ENCODE measurements around the gene CTSL.

CTSL gene

DNA sequence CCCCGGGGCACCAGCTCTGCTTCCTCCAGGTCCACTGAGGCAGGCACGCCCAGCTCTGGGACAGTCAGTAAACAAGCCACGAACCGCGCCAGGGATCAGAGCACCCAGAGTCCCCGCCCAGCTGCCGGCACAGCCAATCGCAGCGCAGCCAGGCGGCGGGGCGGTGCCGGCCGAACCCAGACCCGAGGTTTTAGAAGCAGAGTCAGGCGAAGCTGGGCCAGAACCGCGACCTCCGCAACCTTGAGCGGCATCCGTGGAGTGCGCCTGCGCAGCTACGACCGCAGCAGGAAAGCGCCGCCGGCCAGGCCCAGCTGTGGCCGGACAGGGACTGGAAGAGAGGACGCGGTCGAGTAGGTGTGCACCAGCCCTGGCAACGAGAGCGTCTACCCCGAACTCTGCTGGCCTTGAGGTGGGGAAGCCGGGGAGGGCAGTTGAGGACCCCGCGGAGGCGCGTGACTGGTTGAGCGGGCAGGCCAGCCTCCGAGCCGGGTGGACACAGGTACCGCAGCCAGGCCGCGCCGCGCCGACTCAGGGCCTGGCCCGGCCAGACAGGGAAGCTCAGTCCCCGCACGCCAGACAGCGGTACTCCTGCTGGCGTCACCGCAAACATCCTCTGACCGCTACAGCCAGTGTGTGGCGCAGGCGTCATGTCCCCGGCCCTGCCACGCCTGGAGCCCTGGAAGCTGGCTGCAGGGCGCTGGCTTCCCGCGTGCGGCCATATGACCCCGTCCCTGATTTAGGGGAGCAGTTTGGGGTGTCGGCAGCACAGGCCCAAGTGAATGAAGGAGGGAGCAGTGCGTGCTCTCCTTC is at the start of gene CTSL:
Gene CTSL (plus strand): TSS at position 220 of the 810 bp plus-strand sequence. CDS start 1,485 bp downstream, outside the sequence.
- H3K9me3 ChIP-seq (ENCODE audit: low read length): no peaks in the 10 kb centered on the region
- peaks cover 26% of the 10 kb centered on the region for H3K4me1 ChIP-seq (ENCODE audit: insufficient read depth, low read length)
- H3K27me3 ChIP-seq (ENCODE audit: control insufficient read depth in 1 of 2, insufficient read depth in 2 of 2, low read length in 2 of 2): no peaks in the 10 kb centered on the region
- H3K4me3 ChIP-seq (ENCODE audit: low read depth in 1 of 2, low read length in 2 of 2): peak within 1 kb of the TSS; percentile 61 to 71
- H3K9ac ChIP-seq (ENCODE audit: low read length): peak within 1 kb of the TSS; percentile 77
- H3K36me3 ChIP-seq (ENCODE audit: insufficient read depth, low read length): peaks cover 40% of the 10 kb centered on the region
- peak within 1 kb of the TSS; percentile 85 for H3K27ac ChIP-seq (ENCODE audit: low read depth, low read length)

GRCh38 chr9:87676976-87677775 is 48.7 kb upstream of the CTSL start:
- Histone ChIP-seq H3K4me3 (ENCODE audit: low read depth in 1 of 2, low read length in 2 of 2) (no peak overlapping the region), H3K27ac (ENCODE audit: low read depth, low read length) (no peak overlapping the region), H3K9me3 (ENCODE audit: low read length) (no peaks in the 10 kb centered on the region), H3K9ac (ENCODE audit: low read length) (no peak overlapping the region), H3K36me3 (ENCODE audit: insufficient read depth, low read length) (peaks cover 22% of the 10 kb centered on the region), H3K27me3 (ENCODE audit: control insufficient read depth in 1 of 2, insufficient read depth in 2 of 2, low read length in 2 of 2) (no peaks in the 10 kb centered on the region), H3K4me1 (ENCODE audit: insufficient read depth, low read length) (peaks cover 17% of the 10 kb centered on the region)

- H3K36me3 ChIP-seq (ENCODE audit: insufficient read depth, low read length): peaks cover 27% of the 10 kb centered on the region
- H3K9ac ChIP-seq (ENCODE audit: low read length): no peak overlapping the region
- no peak overlapping the region for H3K27ac ChIP-seq (ENCODE audit: low read depth, low read length)
- H3K9me3 ChIP-seq (ENCODE audit: low read length): no peaks in the 10 kb centered on the region
- peaks cover 17% of the 10 kb centered on the region for H3K4me1 ChIP-seq (ENCODE audit: insufficient read depth, low read length)
- no peaks in the 10 kb centered on the region for H3K27me3 ChIP-seq (ENCODE audit: control insufficient read depth in 1 of 2, insufficient read depth in 2 of 2, low read length in 2 of 2)
- H3K4me3 ChIP-seq (ENCODE audit: low read depth in 1 of 2, low read length in 2 of 2): no peak overlapping the region
Observed at GRCh38 chr9:87677776-87678587, 47.9 kb upstream of the CTSL start.

DNA sequence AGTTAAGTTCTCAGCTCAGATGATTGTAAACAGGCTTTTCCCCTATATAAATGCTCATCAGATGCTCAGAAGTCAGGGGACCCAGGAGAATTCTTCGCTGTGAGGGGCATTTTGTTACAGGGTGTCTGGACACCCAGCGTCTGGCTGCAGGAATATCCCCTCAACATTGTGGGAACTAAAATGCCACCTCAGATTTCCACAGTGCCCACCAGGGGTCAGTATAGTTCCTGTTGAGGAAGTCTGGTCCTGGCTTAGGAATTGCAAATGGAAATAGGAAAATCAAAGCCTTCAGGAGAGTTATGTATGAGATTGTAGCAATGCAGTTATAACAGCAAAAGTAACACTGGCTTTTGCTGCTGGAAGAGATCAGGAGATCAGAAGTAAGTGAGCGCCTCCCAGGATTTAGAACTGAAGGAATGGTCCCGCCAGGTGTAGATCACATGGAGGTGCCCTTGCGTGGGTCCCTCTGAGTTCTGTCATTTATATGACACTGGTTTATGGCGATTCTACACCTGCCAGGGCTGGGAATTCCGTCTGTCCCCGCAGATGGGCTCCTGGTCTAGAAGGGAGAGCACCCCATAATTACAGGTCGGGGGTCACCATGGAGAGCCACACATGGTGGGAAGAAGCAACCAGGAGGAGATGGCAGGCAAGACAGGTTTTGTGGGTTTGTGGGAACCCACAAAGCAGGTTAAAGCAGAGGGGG is 47.1 kb upstream of the CTSL start:
- Histone ChIP-seq H3K9me3 (ENCODE audit: low read length) (no peaks in the 10 kb centered on the region), H3K27ac (ENCODE audit: low read depth, low read length) (no peak overlapping the region), H3K4me1 (ENCODE audit: insufficient read depth, low read length) (peaks cover 17% of the 10 kb centered on the region), H3K36me3 (ENCODE audit: insufficient read depth, low read length) (peaks cover 27% of the 10 kb centered on the region), H3K4me3 (ENCODE audit: low read depth in 1 of 2, low read length in 2 of 2) (no peak overlapping the region), H3K9ac (ENCODE audit: low read length) (no peak overlapping the region), H3K27me3 (ENCODE audit: control insufficient read depth in 1 of 2, insufficient read depth in 2 of 2, low read length in 2 of 2) (no peaks in the 10 kb centered on the region)

DNA sequence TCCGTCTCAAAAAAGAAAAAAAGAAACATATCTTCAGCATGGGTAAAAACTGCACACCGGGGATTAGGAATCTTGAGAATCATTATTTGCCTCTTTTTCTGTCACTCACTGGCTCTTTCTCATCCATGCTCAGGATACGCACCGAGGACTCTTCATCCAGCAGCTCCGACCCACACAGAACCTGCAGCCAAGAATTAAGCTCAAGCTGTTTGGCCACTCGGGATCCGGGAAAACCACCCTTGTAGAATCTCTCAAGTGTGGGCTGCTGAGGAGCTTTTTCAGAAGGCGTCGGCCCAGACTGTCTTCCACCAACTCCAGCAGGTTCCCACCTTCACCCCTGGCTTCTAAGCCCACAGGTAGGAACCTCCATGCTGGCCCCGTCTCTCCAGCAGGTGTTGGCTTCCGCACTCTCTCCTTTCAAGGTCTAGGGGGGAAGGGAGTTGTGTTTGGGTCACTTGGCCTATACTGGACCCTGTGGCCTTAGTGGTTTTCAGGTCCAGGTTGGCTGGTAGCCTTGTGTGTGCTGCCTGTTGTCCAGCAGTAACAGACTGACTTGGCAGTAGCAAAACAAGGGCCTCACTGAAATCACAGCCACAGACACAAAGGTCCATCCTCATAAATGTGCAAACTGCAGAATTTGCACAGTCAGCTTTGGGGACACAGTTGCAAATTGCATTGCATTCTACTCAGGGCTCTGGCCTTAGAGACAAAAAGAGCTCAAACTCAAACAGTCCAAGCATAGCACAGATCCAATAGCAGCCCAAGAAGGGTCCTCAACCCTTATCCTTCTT is 44.5 kb upstream of the CTSL start:
- no peak overlapping the region for H3K9ac ChIP-seq (ENCODE audit: low read length)
- H3K36me3 ChIP-seq (ENCODE audit: insufficient read depth, low read length): peaks cover 21% of the 10 kb centered on the region

GRCh38 chr9:87682085-87682484 is 43.8 kb upstream of the CTSL start:
- Histone ChIP-seq H3K4me3 (ENCODE audit: low read depth in 1 of 2, low read length in 2 of 2) (no peak overlapping the region), H3K4me1 (ENCODE audit: insufficient read depth, low read length) (peaks cover 38% of the 10 kb centered on the region), H3K9ac (ENCODE audit: low read length) (no peak overlapping the region), H3K9me3 (ENCODE audit: low read length) (no peaks in the 10 kb centered on the region), H3K27ac (ENCODE audit: low read depth, low read length) (no peak overlapping the region), H3K36me3 (ENCODE audit: insufficient read depth, low read length) (peaks cover 21% of the 10 kb centered on the region), H3K27me3 (ENCODE audit: control insufficient read depth in 1 of 2, insufficient read depth in 2 of 2, low read length in 2 of 2) (no peaks in the 10 kb centered on the region)

More for the DNA sequence above, 44.5 kb upstream of the CTSL start:
- Histone ChIP-seq H3K4me1 (ENCODE audit: insufficient read depth, low read length) (peaks cover 40% of the 10 kb centered on the region), H3K9me3 (ENCODE audit: low read length) (no peaks in the 10 kb centered on the region), H3K27ac (ENCODE audit: low read depth, low read length) (no peak overlapping the region), H3K27me3 (ENCODE audit: control insufficient read depth in 1 of 2, insufficient read depth in 2 of 2, low read length in 2 of 2) (no peaks in the 10 kb centered on the region), H3K4me3 (ENCODE audit: low read depth in 1 of 2, low read length in 2 of 2) (no peak overlapping the region)

GRCh38 chr9:87682618-87683017 is 43.3 kb upstream of the CTSL start:
- no peak overlapping the region for H3K27ac ChIP-seq (ENCODE audit: low read depth, low read length)
- no peaks in the 10 kb centered on the region for H3K27me3 ChIP-seq (ENCODE audit: control insufficient read depth in 1 of 2, insufficient read depth in 2 of 2, low read length in 2 of 2)

DNA sequence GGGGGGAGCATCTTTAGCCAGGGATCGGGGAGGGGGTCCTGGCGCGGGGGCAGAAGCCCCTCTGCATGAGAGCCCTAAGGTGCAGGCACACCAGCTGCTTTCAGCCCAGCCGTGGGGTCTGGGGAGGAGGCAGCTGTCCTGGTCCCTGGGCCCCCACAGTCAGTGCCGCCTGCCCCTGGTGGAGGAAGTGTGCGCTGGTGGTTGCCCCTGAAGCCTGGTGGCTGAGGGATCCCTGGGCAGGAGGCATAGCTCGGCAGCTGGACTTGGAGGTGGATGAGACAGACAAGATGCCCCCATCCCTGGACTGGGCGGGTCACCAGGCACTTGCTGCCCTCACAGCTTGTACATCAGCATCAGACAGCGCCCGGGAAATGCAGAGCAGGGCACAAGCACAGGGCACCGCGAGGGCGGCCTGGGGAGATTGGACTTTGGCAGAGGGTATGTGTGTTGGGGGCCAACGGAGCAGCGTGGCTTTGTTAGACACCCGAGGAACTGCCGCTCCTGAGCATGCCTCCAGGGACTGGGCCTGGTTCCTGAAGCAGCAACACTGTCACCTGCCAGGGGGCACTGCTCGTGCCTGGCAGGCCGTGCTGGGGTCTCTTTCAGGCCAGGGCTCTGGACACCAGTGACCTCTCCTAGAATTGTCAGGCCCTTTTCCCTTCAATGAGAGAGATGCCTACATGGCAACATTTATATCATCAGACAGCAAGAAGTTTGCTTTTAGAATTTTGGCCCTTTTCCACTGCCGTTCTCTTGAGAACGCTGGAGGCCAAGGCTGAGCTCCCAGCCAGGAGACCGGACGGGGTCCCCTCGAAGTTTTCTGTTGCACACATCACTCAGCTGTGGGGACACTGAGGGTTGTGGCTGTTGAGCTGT is 41.9 kb upstream of the CTSL start:
- Histone ChIP-seq H3K9ac (ENCODE audit: low read length) (no peak overlapping the region), H3K4me1 (ENCODE audit: insufficient read depth, low read length) (peaks cover 28% of the 10 kb centered on the region), H3K27ac (ENCODE audit: low read depth, low read length) (peak overlapping the region; percentile 60), H3K4me3 (ENCODE audit: low read depth in 1 of 2, low read length in 2 of 2) (no peak overlapping the region), H3K9me3 (ENCODE audit: low read length) (no peaks in the 10 kb centered on the region), H3K36me3 (ENCODE audit: insufficient read depth, low read length) (peaks cover 21% of the 10 kb centered on the region), H3K27me3 (ENCODE audit: control insufficient read depth in 1 of 2, insufficient read depth in 2 of 2, low read length in 2 of 2) (no peaks in the 10 kb centered on the region)

More at GRCh38 chr9:87682618-87683017, 43.3 kb upstream of the CTSL start:
- peaks cover 33% of the 10 kb centered on the region for H3K4me1 ChIP-seq (ENCODE audit: insufficient read depth, low read length)
- H3K4me3 ChIP-seq (ENCODE audit: low read depth in 1 of 2, low read length in 2 of 2): no peak overlapping the region
- H3K9me3 ChIP-seq (ENCODE audit: low read length): no peaks in the 10 kb centered on the region
- peaks cover 21% of the 10 kb centered on the region for H3K36me3 ChIP-seq (ENCODE audit: insufficient read depth, low read length)
- H3K9ac ChIP-seq (ENCODE audit: low read length): no peak overlapping the region

GRCh38 chr9:87684627-87685219 is 41.2 kb upstream of the CTSL start:
- Histone ChIP-seq H3K9me3 (ENCODE audit: low read length) (no peaks in the 10 kb centered on the region), H3K36me3 (ENCODE audit: insufficient read depth, low read length) (peaks cover 21% of the 10 kb centered on the region), H3K27me3 (ENCODE audit: control insufficient read depth in 1 of 2, insufficient read depth in 2 of 2, low read length in 2 of 2) (no peaks in the 10 kb centered on the region), H3K4me1 (ENCODE audit: insufficient read depth, low read length) (peaks cover 28% of the 10 kb centered on the region), H3K9ac (ENCODE audit: low read length) (peak overlapping the region; percentile 2), H3K27ac (ENCODE audit: low read depth, low read length) (peak overlapping the region; percentile 60), H3K4me3 (ENCODE audit: low read depth in 1 of 2, low read length in 2 of 2) (no peak overlapping the region)

Data from muscle layer of colon (tissue), 2 donors.